DOHH2 (cell line): ENCODE measurements around the gene CMIP.

Source experiments
- H3F3A ChIP-seq: fragments of 200-600 bp; sonication (generic), shearing (Covaris generic); 2 replicates; pipeline ENCODE4 v1.6.0; 2016; ENCODE audit warnings: antibody characterized with exemption, mild to moderate bottlenecking; ENCODE audit not compliant: control insufficient read depth, insufficient read depth
- H3K27ac ChIP-seq: fragments of 200-600 bp; sonication (generic); 2 replicates; pipeline ENCODE4 v1.5.1; 2014; ENCODE audit warnings: low read depth, mild to moderate bottlenecking, low read length, moderate library complexity
- H3K27me3 ChIP-seq: fragments of 200-600 bp; sonication (generic); 2 replicates; pipeline ENCODE4 v1.6.1; 2014; ENCODE audit warnings: mild to moderate bottlenecking, low read length, mixed read lengths; ENCODE audit not compliant: control insufficient read depth
- H3K36me3 ChIP-seq: fragments of 200-600 bp; sonication (generic); 2 replicates; pipeline ENCODE4 v1.6.1; 2014; ENCODE audit warnings: mild to moderate bottlenecking, low read length, moderate library complexity, mixed read lengths; ENCODE audit not compliant: control insufficient read depth
- H3K4me1 ChIP-seq: fragments of 200-600 bp; sonication (generic); 2 replicates; pipeline ENCODE4 v1.6.1; 2014; ENCODE audit warnings: mild to moderate bottlenecking, low read length, mixed read lengths; ENCODE audit not compliant: control insufficient read depth
- H3K4me2 ChIP-seq: fragments of 200-600 bp; sonication (generic); 2 replicates; pipeline ENCODE4 v1.6.0; 2014; ENCODE audit warnings: mild to moderate bottlenecking, low read length, moderate library complexity
- H3K4me3 ChIP-seq: fragments of 200-600 bp; sonication (generic); 2 replicates; pipeline ENCODE4 v1.5.1; 2014; ENCODE audit warnings: mild to moderate bottlenecking, low read length, mixed read lengths
- H3K79me2 ChIP-seq: fragments of 200-600 bp; sonication (generic); 2 replicates; pipeline ENCODE4 v1.6.1; 2014; ENCODE audit warnings: mild to moderate bottlenecking, low read length, mixed read lengths; ENCODE audit not compliant: control insufficient read depth
- H3K9me2 ChIP-seq: fragments of 200-600 bp; sonication (generic); replicated peaks from 2 replicates; pipeline ENCODE4 v1.6.1; 2014; ENCODE audit warnings: mild to moderate bottlenecking, low read length, mixed read lengths; ENCODE audit not compliant: control insufficient read depth
- H3K9me3 ChIP-seq: fragments of 200-600 bp; sonication (generic); 2 replicates; pipeline ENCODE4 v1.6.1; 2014; ENCODE audit warnings: antibody characterized with exemption, low read length, mixed read lengths; ENCODE audit not compliant: control insufficient read depth, insufficient read depth
- H4K20me1 ChIP-seq: fragments of 200-600 bp; sonication (generic); 2 replicates; pipeline ENCODE4 v1.6.0; 2014; ENCODE audit warnings: low read depth, mild to moderate bottlenecking, antibody characterized with exemption, low read length, moderate library complexity; ENCODE audit not compliant: control insufficient read depth, insufficient read depth
- CTCF ChIP-seq: fragments of 200-600 bp; sonication (generic); IDR thresholded peaks from one replicate; pipeline ENCODE4 v1.5.1; 2014; ENCODE audit warnings: antibody characterized with exemption, mild to moderate bottlenecking, low read depth, low read length; ENCODE audit not compliant: poor library complexity, severe bottlenecking
- EZH2phosphoT487 ChIP-seq: fragments of 200-600 bp; sonication (generic); IDR thresholded peaks from 2 replicates; pipeline ENCODE4 v1.6.1; 2017; ENCODE audit warnings: borderline replicate concordance, mild to moderate bottlenecking, antibody characterized with exemption, low read length, moderate library complexity, mixed read lengths

Gene CMIP

GRCh38 chr16:81615411-81615810, 170.8 kb downstream of the CMIP start:
- H3K36me3 ChIP-seq: no peaks in the 10 kb centered on the region
- no peaks in the 10 kb centered on the region for H3K79me2 ChIP-seq
- H3K27ac ChIP-seq: no peak overlapping the region
- no peaks in the 10 kb centered on the region for H3K9me2 ChIP-seq
- H4K20me1 ChIP-seq: peaks cover 11% of the 10 kb centered on the region; the same call in 1 of the 2 replicates
- H3K9me3 ChIP-seq: no peaks in the 10 kb centered on the region
- H3F3A ChIP-seq: no peaks in the 10 kb centered on the region
- H3K4me1 ChIP-seq: peaks cover 16% of the 10 kb centered on the region
- H3K4me3 ChIP-seq: no peak overlapping the region
- no peak for TF ChIP-seq CTCF
- TF ChIP-seq EZH2phosphoT487: no peak
- H3K4me2 ChIP-seq: no peak overlapping the region
- no peaks in the 10 kb centered on the region for H3K27me3 ChIP-seq

GRCh38 chr16:81615833-81616232, 171.2 kb downstream of the CMIP start:
- no peaks in the 10 kb centered on the region for H3K79me2 ChIP-seq
- no peaks in the 10 kb centered on the region for H3K9me3 ChIP-seq
- H3K4me1 ChIP-seq: peaks cover 16% of the 10 kb centered on the region
- no peaks in the 10 kb centered on the region for H3K9me2 ChIP-seq
- H3K4me2 ChIP-seq: no peak overlapping the region
- no peak overlapping the region for H3K4me3 ChIP-seq
- H4K20me1 ChIP-seq: peaks cover 11% of the 10 kb centered on the region; the same call in 1 of the 2 replicates
- no peaks in the 10 kb centered on the region for H3F3A ChIP-seq
- no peak overlapping the region for H3K27ac ChIP-seq
- no peaks in the 10 kb centered on the region for H3K36me3 ChIP-seq
- TF ChIP-seq EZH2phosphoT487: no peak
- TF ChIP-seq CTCF: no peak
- no peaks in the 10 kb centered on the region for H3K27me3 ChIP-seq

GRCh38 chr16:81616321-81617020, 171.9 kb downstream of the CMIP start:
- Histone ChIP-seq H3K27ac (no peak overlapping the region), H3K4me3 (0 out of 2 replicates have a peak overlapping the region, but pooled peaks have one; percentile 15), H3K9me2 (no peaks in the 10 kb centered on the region), H3F3A (no peaks in the 10 kb centered on the region), H3K36me3 (no peaks in the 10 kb centered on the region), H3K79me2 (no peaks in the 10 kb centered on the region), H4K20me1 (peaks cover 11% of the 10 kb centered on the region; the same call in 1 of the 2 replicates), H3K4me2 (peak overlapping the region; percentile 52), H3K27me3 (no peaks in the 10 kb centered on the region), H3K4me1 (peaks cover 16% of the 10 kb centered on the region), H3K9me3 (no peaks in the 10 kb centered on the region)
- TF ChIP-seq EZH2phosphoT487: no peak
- no peak for TF ChIP-seq CTCF
